HepG2 (cell line): ENCODE measurements around the gene ABCA4. TPM values are rescaled to one million over a fixed set of nuclear protein-coding genes. Genes with fewer than 3 reads are reported as not detected.

Source experiments
- CBX2 ChIP-seq, 2 experiments: fragments of 200-600 bp in 1 of 2; sonication (generic); formaldehyde crosslinking in 1 of 2; IDR thresholded peaks; 2 replicates each; pipeline versions ENCODE4 v1.7.0 to v1.8.1; 2018 to 2022; ENCODE audit warnings: low read depth in 2 of 2, low read length in 1 of 2, mild to moderate bottlenecking in 1 of 2, missing genetic modification reagents in 1 of 2
- CBX5 ChIP-seq: sonication (generic); formaldehyde crosslinking; IDR thresholded peaks from 2 replicates; pipeline ENCODE4 v1.4.0; 2020; ENCODE audit warnings: missing genetic modification reagents, borderline replicate concordance
- HMGXB4 ChIP-seq, 2 experiments: sonication (generic) in 1 of 2; formaldehyde crosslinking in 1 of 2; IDR thresholded peaks; 2 replicates each; pipeline versions ENCODE4 v1.4.0 to v1.6.1; 2018 to 2020; ENCODE audit warnings: missing genetic modification reagents in 2 of 2, borderline replicate concordance in 1 of 2, low read depth in 1 of 2, mild to moderate bottlenecking in 1 of 2, missing biosample characterization in 1 of 2
- MXD4 ChIP-seq: IDR thresholded peaks from 2 replicates; pipeline ENCODE4 v1.6.1; 2016; ENCODE audit warnings: mild to moderate bottlenecking, missing biosample characterization, missing genetic modification reagents
- POGZ ChIP-seq: sonication (generic); formaldehyde crosslinking; IDR thresholded peaks from 2 replicates; pipeline ENCODE4 v1.4.0; 2020; ENCODE audit warnings: mild to moderate bottlenecking, missing genetic modification reagents
- RAD21 ChIP-seq: fragments of 450-650 bp; formaldehyde crosslinking; IDR thresholded peaks from 2 replicates; pipeline ENCODE4 v1.5.0; 2020; ENCODE audit warnings: mild to moderate bottlenecking
- WIZ ChIP-seq: sonication (generic); formaldehyde crosslinking; IDR thresholded peaks from 2 replicates; pipeline ENCODE4 v1.5.1; 2020; ENCODE audit warnings: mild to moderate bottlenecking, missing genetic modification reagents
- YEATS4 ChIP-seq: sonication (generic); formaldehyde crosslinking; IDR thresholded peaks from 2 replicates; pipeline ENCODE4 v1.4.0; 2020; ENCODE audit warnings: missing genetic modification reagents, borderline replicate concordance
- ZNF383 ChIP-seq: sonication (generic); formaldehyde crosslinking; IDR thresholded peaks from 2 replicates; pipeline ENCODE4 v1.4.0; 2020; ENCODE audit warnings: missing genetic modification reagents, mild to moderate bottlenecking, borderline replicate concordance
- ZNF569 ChIP-seq: sonication (generic); formaldehyde crosslinking; IDR thresholded peaks from 2 replicates; pipeline ENCODE4 v1.5.0; 2020; ENCODE audit warnings: mild to moderate bottlenecking, missing genetic modification reagents, moderate library complexity, borderline replicate concordance
- ZNF589 ChIP-seq: sonication (generic); formaldehyde crosslinking; conservative IDR thresholded peaks from 2 replicates; pipeline ENCODE4 v1.8.0; 2022; ENCODE audit warnings: mild to moderate bottlenecking, moderate library complexity, missing genetic modification reagents
- ZNF891 ChIP-seq: sonication (generic); formaldehyde crosslinking; IDR thresholded peaks from 2 replicates; pipeline ENCODE4 v1.5.0; 2020; ENCODE audit warnings: mild to moderate bottlenecking, missing genetic modification reagents
- ZXDC ChIP-seq: sonication (generic); formaldehyde crosslinking; IDR thresholded peaks from 2 replicates; pipeline ENCODE4 v1.5.0; 2020; ENCODE audit warnings: mild to moderate bottlenecking, missing genetic modification reagents
- polyA plus RNA-seq, 8 experiments: library from polyadenylated mRNA; depleted of rRNA in 3 of 8; stranded (reverse) in 7 of 8; unstranded in 1 of 8; fragments of >200 nt; fragmentation: Illumina TruSeq in 4 of 8; extraction: Trizol in 4 of 8; gene quantifications; 2 replicates each; pipeline versions ENCODE4 v1.2.1 to v1.2.3, GENCODE V29; 2011 to 2016; ENCODE audit warnings: low read depth in 4 of 8, missing spikeins in 1 of 8, mixed read lengths in 1 of 8; ENCODE audit not compliant: insufficient read depth in 1 of 8
- total RNA-seq, 5 experiments: library from RNA; depleted of rRNA; stranded (reverse); fragments of >200 nt; fragmentation: Illumina TruSeq; extraction: Trizol; gene quantifications; 2 replicates each; pipeline ENCODE4 v1.2.3, GENCODE V29; 2016; ENCODE audit warnings: low read depth in 1 of 5

The ABCA4 gene
- total and polyA plus RNA-seq, 2 of the 13 experiments (the other 11 are each of a cell fraction or from before 2014, with no cell fraction given): 0.24 to 0.67 TPM

- TF ChIP-seq HMGXB4 (CRISPR knock-in tag; IDR thresholded peaks at IDR 0.05; ENCODE audit: borderline replicate concordance in 1 of 2, low read depth in 1 of 2) (0 out of 4 replicates have a peak, but pooled peaks of 1 of the 2 experiments have one; percentile 7), RAD21 (CRISPR knock-in tag) (peak; percentile 49), ZNF891 (CRISPR knock-in tag) (no peak), ZNF569 (CRISPR knock-in tag) (no peak), CBX2 (IDR thresholded peaks at IDR 0.05; ENCODE audit: low read depth, low read length) (no peak), CBX2 (CRISPR knock-in tag; IDR thresholded peaks at IDR 0.05; ENCODE audit: low read depth) (no peak), MXD4 (CRISPR knock-in tag) (no peak), CBX5 (CRISPR knock-in tag) (0 out of 2 replicates have a peak, but pooled peaks have one; percentile 27), YEATS4 (CRISPR knock-in tag) (0 out of 2 replicates have a peak, but pooled peaks have one; percentile 41), POGZ (no peak), WIZ (0 out of 2 replicates have a peak, but pooled peaks have one; percentile 22), ZXDC (CRISPR knock-in tag) (no peak), ZNF383 (CRISPR knock-in tag) (peak; percentile 99; the same call in 1 of the 2 replicates), ZNF589 (CRISPR knock-in tag) (no peak)
These were observed 140.4 kb downstream of the ABCA4 start (continued) for GRCh38 chr1:93980320-93981273.
